ENCODE data around the gene NKG7. TPM values are rescaled to one million over a fixed set of nuclear protein-coding genes. Genes with fewer than 3 reads are reported as not detected.
A peak's percentile ranks its signal among the peaks of the same experiment; 100 is the strongest.

NKG7 gene
- total RNA-seq, 1 experiment from 2014 or later: not detected

- DNase-seq (ENCODE audit: extremely low read depth, low read depth): peak; percentile 95
Measured at GRCh38 chr19:51339687-51340656, 32.5 kb downstream of the NKG7 start.

GRCh38 chr19:51339313-51339686 lies 33.2 kb downstream of the NKG7 start:
- no peak for DNase-seq (ENCODE audit: extremely low read depth, low read depth)

- DNase-seq (ENCODE audit: extremely low read depth, low read depth): peak; percentile 70
Measured at GRCh38 chr19:51338563-51339312, 33.7 kb downstream of the NKG7 start.

- no peak for DNase-seq (ENCODE audit: extremely low read depth, low read depth)
Measured at GRCh38 chr19:51337861-51338562, 34.4 kb downstream of the NKG7 start.

GRCh38 chr19:51337141-51337860 lies 35.2 kb downstream of the NKG7 start:
- DNase-seq (ENCODE audit: extremely low read depth, low read depth): no peak

- DNase-seq (ENCODE audit: extremely low read depth, low read depth): no peak
Measured at GRCh38 chr19:51333836-51334460, 38.5 kb downstream of the NKG7 start.

GRCh38 chr19:51331716-51332115 lies 40.7 kb downstream of the NKG7 start:
- DNase-seq (ENCODE audit: extremely low read depth, low read depth): no peak

- DNase-seq (ENCODE audit: extremely low read depth, low read depth): no peak
Measured at GRCh38 chr19:51331193-51331592, 41.3 kb downstream of the NKG7 start.

GRCh38 chr19:51330366-51330765 lies 42.1 kb downstream of the NKG7 start:
- DNase-seq (ENCODE audit: extremely low read depth, low read depth): no peak

GRCh38 chr19:51329411-51329810 lies 43.0 kb downstream of the NKG7 start:
- no peak for DNase-seq (ENCODE audit: extremely low read depth, low read depth)

GRCh38 chr19:51327066-51328001 lies 45.1 kb downstream of the NKG7 start:
- peak; percentile 65 for DNase-seq (ENCODE audit: extremely low read depth, low read depth)

GRCh38 chr19:51326216-51327065 lies 46.0 kb downstream of the NKG7 start:
- no peak for DNase-seq (ENCODE audit: extremely low read depth, low read depth)

- DNase-seq (ENCODE audit: extremely low read depth, low read depth): no peak
Measured at GRCh38 chr19:51325161-51325976, 47.1 kb downstream of the NKG7 start.

GRCh38 chr19:51324167-51324481 lies 48.3 kb downstream of the NKG7 start:
- DNase-seq (ENCODE audit: extremely low read depth, low read depth): no peak

GRCh38 chr19:51323481-51324166 lies 48.8 kb downstream of the NKG7 start:
- DNase-seq (ENCODE audit: extremely low read depth, low read depth): no peak

GRCh38 chr19:51321799-51322198 lies 50.7 kb downstream of the NKG7 start:
- DNase-seq (ENCODE audit: extremely low read depth, low read depth): no peak

All from NCI-H460 (cell line).